Measurements from ENCODE around the gene ELOF1.

GRCh38 chr19:11535792-11536595, 23.0 kb downstream of the ELOF1 start:
- TF ChIP-seq EP300 (IDR thresholded peaks at IDR 0.05; ENCODE audit: low read depth) (peak; percentile 12), POLR2A (IDR thresholded peaks at IDR 0.05) (peak; percentile 52), CTCF (IDR thresholded peaks at IDR 0.05) (peak; percentile 80 to 94 (median 90))

All from transverse colon (tissue), 3 donors.